K562 (cell line): ENCODE data around the gene NPY2R.

ENCODE experiments used
- CBX1 ChIP-seq: sonication (generic); IDR thresholded peaks from 2 replicates; pipeline ENCODE4 v1.6.1; 2016; ENCODE audit warnings: antibody characterized with exemption, low read depth, mild to moderate bottlenecking
- EGR1 ChIP-seq: fragments of 450-650 bp; conservative IDR thresholded peaks from 2 replicates; pipeline ENCODE4 v1.6.1; 2017; ENCODE audit warnings: mild to moderate bottlenecking
- NCOA2 ChIP-seq, 2 experiments: fragments of 450-650 bp; IDR thresholded peaks; 2 replicates each; pipeline ENCODE4 v1.6.1; 2018; ENCODE audit warnings: mild to moderate bottlenecking in 2 of 2, moderate library complexity in 1 of 2; ENCODE audit not compliant: partially characterized antibody in 2 of 2
- PREB ChIP-seq: sonication (generic); formaldehyde crosslinking; IDR thresholded peaks from 2 replicates; pipeline ENCODE4 v1.8.1; 2023; ENCODE audit warnings: mild to moderate bottlenecking, missing genetic modification reagents
- SMAD3 ChIP-seq: fragments of 450-650 bp; formaldehyde crosslinking; conservative IDR thresholded peaks from 2 replicates; pipeline ENCODE4 v1.4.0; 2020; ENCODE audit warnings: mild to moderate bottlenecking
- USF2 ChIP-seq: sonication (generic); formaldehyde crosslinking; IDR thresholded peaks from 2 replicates; pipeline ENCODE4 v1.5.0; 2020; ENCODE audit warnings: missing genetic modification reagents

- TF ChIP-seq EGR1 (no peak), PREB (CRISPR knock-in tag) (no peak), USF2 (CRISPR knock-in tag) (no peak), CBX1 (no peak), NCOA2 (IDR thresholded peaks at IDR 0.05; ENCODE audit: partially characterized antibody in 2 of 2) (no peak), SMAD3 (CRISPR knock-in tag) (no peak)
Measured at GRCh38 chr4:155265113-155265512, 56.7 kb downstream of the NPY2R start.
